Liver (tissue), 3 donors: Measurements from ENCODE around the gene RBKS.
"Not testable (repeated sequence)": the region's sequence is repeated elsewhere in the genome, so short reads cannot be mapped to it uniquely, and the experiment has no call there.

Source experiments
- GABPA ChIP-seq, 2 donors: IDR thresholded peaks in 1 of 2; conservative IDR thresholded peaks in 1 of 2; 2 replicates each; pipeline ENCODE4 v1.6.1; 2016; ENCODE audit warnings: antibody characterized with exemption in 2 of 2, mild to moderate bottlenecking in 1 of 2, moderate library complexity in 1 of 2
- RAD21 ChIP-seq, 2 donors: IDR thresholded peaks; 2 replicates each; pipeline ENCODE4 v1.6.1; 2016; ENCODE audit warnings: antibody characterized with exemption in 2 of 2, mild to moderate bottlenecking in 2 of 2
- SP1 ChIP-seq: IDR thresholded peaks from 2 replicates; pipeline ENCODE4 v1.6.1; 2018; ENCODE audit warnings: antibody characterized with exemption, mild to moderate bottlenecking
- YY1 ChIP-seq: IDR thresholded peaks from 2 replicates; pipeline ENCODE4 v1.6.1; 2016; ENCODE audit warnings: antibody characterized with exemption, mild to moderate bottlenecking
- TF ChIP-seq, protein P1 (sequence below): fragments of 150-350 bp; IDR thresholded peaks from 2 replicates; pipeline ENCODE4 v1.5.1; 2017; ENCODE audit warnings: improper control_type of control experiment, low read depth, low read length; ENCODE audit not compliant: missing input control
- TF ChIP-seq, protein P2 (sequence below): IDR thresholded peaks from 2 replicates; pipeline ENCODE4 v1.6.1; 2016; ENCODE audit warnings: antibody characterized with exemption
- donor health status: healthy.
- donor health status: healthy.

DNA sequence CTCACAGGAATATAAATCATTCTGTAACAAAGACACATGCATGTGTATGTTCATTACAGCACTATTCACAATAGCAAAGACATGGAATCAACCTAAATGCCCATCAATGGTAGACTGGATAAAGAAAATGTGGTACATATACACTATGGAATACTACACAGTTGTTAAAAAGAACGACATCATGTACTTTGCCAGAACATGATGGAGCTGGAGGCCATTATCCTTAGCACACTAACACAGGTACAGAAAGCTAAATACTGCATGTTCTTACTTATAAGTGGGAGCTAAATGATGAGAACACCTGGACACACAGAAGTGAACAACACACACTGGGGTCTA lies 7.6 kb downstream of the RBKS start:
- TF ChIP-seq, protein P1, sequence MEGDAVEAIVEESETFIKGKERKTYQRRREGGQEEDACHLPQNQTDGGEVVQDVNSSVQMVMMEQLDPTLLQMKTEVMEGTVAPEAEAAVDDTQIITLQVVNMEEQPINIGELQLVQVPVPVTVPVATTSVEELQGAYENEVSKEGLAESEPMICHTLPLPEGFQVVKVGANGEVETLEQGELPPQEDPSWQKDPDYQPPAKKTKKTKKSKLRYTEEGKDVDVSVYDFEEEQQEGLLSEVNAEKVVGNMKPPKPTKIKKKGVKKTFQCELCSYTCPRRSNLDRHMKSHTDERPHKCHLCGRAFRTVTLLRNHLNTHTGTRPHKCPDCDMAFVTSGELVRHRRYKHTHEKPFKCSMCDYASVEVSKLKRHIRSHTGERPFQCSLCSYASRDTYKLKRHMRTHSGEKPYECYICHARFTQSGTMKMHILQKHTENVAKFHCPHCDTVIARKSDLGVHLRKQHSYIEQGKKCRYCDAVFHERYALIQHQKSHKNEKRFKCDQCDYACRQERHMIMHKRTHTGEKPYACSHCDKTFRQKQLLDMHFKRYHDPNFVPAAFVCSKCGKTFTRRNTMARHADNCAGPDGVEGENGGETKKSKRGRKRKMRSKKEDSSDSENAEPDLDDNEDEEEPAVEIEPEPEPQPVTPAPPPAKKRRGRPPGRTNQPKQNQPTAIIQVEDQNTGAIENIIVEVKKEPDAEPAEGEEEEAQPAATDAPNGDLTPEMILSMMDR, result not testable (repeated sequence)
- not testable (repeated sequence) for TF ChIP-seq RAD21 (IDR thresholded peaks at IDR 0.05); YY1; GABPA (IDR thresholded peaks at IDR 0.05 in 1 of 2, conservative IDR thresholded peaks at IDR 0.05 in 1 of 2); SP1
- TF ChIP-seq, protein P2, sequence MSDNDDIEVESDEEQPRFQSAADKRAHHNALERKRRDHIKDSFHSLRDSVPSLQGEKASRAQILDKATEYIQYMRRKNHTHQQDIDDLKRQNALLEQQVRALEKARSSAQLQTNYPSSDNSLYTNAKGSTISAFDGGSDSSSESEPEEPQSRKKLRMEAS, result not testable (repeated sequence)
